Fibroblast of pulmonary artery (primary cell): ENCODE data around the gene TUBB3.

Source experiments
- DNase-seq: peaks from one replicate; pipeline ENCODE4 v3.0.0-alpha.2; 2010; ENCODE audit warnings: low read depth
- H3K4me3 ChIP-seq: replicated peaks from 2 replicates; pipeline ENCODE4 v1.5.1; 2011; ENCODE audit warnings: low read depth, mild to moderate bottlenecking, control low read depth, low read length, moderate library complexity
- CTCF ChIP-seq: IDR thresholded peaks from 2 replicates; pipeline ENCODE4 v1.5.1; 2011; ENCODE audit warnings: mild to moderate bottlenecking, control low read depth, low read length, inconsistent platforms; ENCODE audit errors: missing control alignments

TUBB3 gene

GRCh38 chr16:89908236-89908635 is 14.9 kb upstream of the TUBB3 start:
- TF ChIP-seq CTCF = no peak
- no peak for DNase-seq
- H3K4me3 ChIP-seq = no peak overlapping the region

- peak; percentile 74 for DNase-seq
- no peak overlapping the region for H3K4me3 ChIP-seq
- TF ChIP-seq CTCF = peak; percentile 87
These were observed 13.1 kb upstream of the TUBB3 start for GRCh38 chr16:89909777-89910716.

GRCh38 chr16:89910717-89911354 is 12.3 kb upstream of the TUBB3 start:
- no peak for TF ChIP-seq CTCF
- H3K4me3 ChIP-seq = no peak overlapping the region
- DNase-seq = no peak

GRCh38 chr16:89911375-89911774 is 11.8 kb upstream of the TUBB3 start:
- TF ChIP-seq CTCF = no peak
- H3K4me3 ChIP-seq = no peak overlapping the region
- no peak for DNase-seq

- H3K4me3 ChIP-seq = no peak overlapping the region
- DNase-seq = no peak
- TF ChIP-seq CTCF = no peak
These were observed 11.0 kb upstream of the TUBB3 start for GRCh38 chr16:89912143-89912542.

- DNase-seq = no peak
- H3K4me3 ChIP-seq = no peak overlapping the region
- no peak for TF ChIP-seq CTCF
These were observed 10.5 kb upstream of the TUBB3 start for GRCh38 chr16:89912627-89913026.
